Ectodermal cell (in vitro differentiated cells): ENCODE data around the gene ZNF385D.

Source experiments
- H3K27ac ChIP-seq: 2 replicates; pipeline ENCODE4 v1.7.0; 2013; ENCODE audit warnings: mild to moderate bottlenecking, low read depth, low read length; ENCODE audit not compliant: insufficient read depth, poor library complexity, severe bottlenecking
- H3K27me3 ChIP-seq: 2 replicates; pipeline ENCODE4 v1.7.0; 2013; ENCODE audit warnings: mild to moderate bottlenecking, low read length; ENCODE audit not compliant: insufficient read depth, control insufficient read depth, poor library complexity, severe bottlenecking
- H3K36me3 ChIP-seq: one replicate; pipeline ENCODE4 v1.7.0; 2013; ENCODE audit warnings: low read length; ENCODE audit not compliant: control insufficient read depth, insufficient read depth
- H3K4me1 ChIP-seq: one replicate; pipeline ENCODE4 v1.7.0; 2013; ENCODE audit warnings: low read length; ENCODE audit not compliant: control insufficient read depth, insufficient read depth
- H3K4me3 ChIP-seq: 2 replicates; pipeline ENCODE4 v1.7.0; 2013; ENCODE audit warnings: low read depth, low read length, control low read depth; ENCODE audit not compliant: insufficient read depth
- H3K9me3 ChIP-seq: 2 replicates; pipeline ENCODE4 v1.7.0; 2013; ENCODE audit warnings: mild to moderate bottlenecking, low read length, moderate library complexity; ENCODE audit not compliant: control insufficient read depth
- WGBS, 2 experiments: methylation state at CpG; one replicate each; pipeline ENCODE4 v1.1.7; 2013; ENCODE audit warnings: missing lambda C conversion rate in 2 of 2; 5-methylcytosine and 5-hydroxymethylcytosine counted together

ZNF385D gene

GRCh38 chr3:21751886-21752285 lies 876 bp upstream of the ZNF385D start:
- H3K27me3 ChIP-seq: peaks cover 3% of the 10 kb centered on the region
- H3K27ac ChIP-seq: no peak overlapping the region
- WGBS, 2 experiments: 31 to 74% methylated on average over 2 to 3 of the region's 6 CpGs
- H3K9me3 ChIP-seq: no peaks in the 10 kb centered on the region
- no peaks in the 10 kb centered on the region for H3K36me3 ChIP-seq
- H3K4me3 ChIP-seq: no peak overlapping the region
- peaks cover 3% of the 10 kb centered on the region for H3K4me1 ChIP-seq

- no peak overlapping the region for H3K27ac ChIP-seq
These were observed 822 bp downstream of the ZNF385D start for GRCh38 chr3:21750080-21750696.

GRCh38 chr3:21747966-21748555 lies 2.9 kb downstream of the ZNF385D start:
- no peaks in the 10 kb centered on the region for H3K9me3 ChIP-seq
- 90 to 97% methylated on average over 5 of the region's 5 CpGs for WGBS, 2 experiments
- H3K4me3 ChIP-seq: no peak overlapping the region
- H3K36me3 ChIP-seq: no peaks in the 10 kb centered on the region
- peaks cover 3% of the 10 kb centered on the region for H3K27me3 ChIP-seq
- H3K4me1 ChIP-seq: peaks cover 3% of the 10 kb centered on the region
- no peak overlapping the region for H3K27ac ChIP-seq

More at GRCh38 chr3:21750080-21750696, 822 bp downstream of the ZNF385D start:
- Histone ChIP-seq H3K36me3 (no peaks in the 10 kb centered on the region), H3K4me1 (peaks cover 3% of the 10 kb centered on the region), H3K9me3 (no peaks in the 10 kb centered on the region), H3K27me3 (peaks cover 3% of the 10 kb centered on the region), H3K4me3 (peak overlapping the region; percentile 58)
- 46 to 58% methylated on average over 8 of the region's 8 CpGs for WGBS, 2 experiments

- 92 to 93% methylated on average over 3 of the region's 3 CpGs for WGBS, 2 experiments
- Histone ChIP-seq H3K9me3 (no peaks in the 10 kb centered on the region), H3K4me3 (no peak overlapping the region), H3K4me1 (peaks cover 3% of the 10 kb centered on the region), H3K36me3 (no peaks in the 10 kb centered on the region), H3K27me3 (peaks cover 3% of the 10 kb centered on the region), H3K27ac (no peak overlapping the region)
These were observed 3.6 kb downstream of the ZNF385D start for GRCh38 chr3:21747376-21747775.

- Histone ChIP-seq H3K9me3 (no peaks in the 10 kb centered on the region), H3K36me3 (no peaks in the 10 kb centered on the region), H3K27me3 (peaks cover 3% of the 10 kb centered on the region), H3K27ac (no peak overlapping the region), H3K4me3 (no peak overlapping the region), H3K4me1 (no peaks in the 10 kb centered on the region)
- 96% methylated on average over 6 of the region's 6 CpGs for whole genome bisulfite sequencing, 2 experiments
These were observed 5.0 kb downstream of the ZNF385D start for GRCh38 chr3:21745966-21746365.

- H3K4me1 ChIP-seq: no peaks in the 10 kb centered on the region
- H3K27me3 ChIP-seq: no peaks in the 10 kb centered on the region
- H3K36me3 ChIP-seq: no peaks in the 10 kb centered on the region
- WGBS, 2 experiments: 92% methylated on average over 2 of the region's 2 CpGs
- H3K9me3 ChIP-seq: no peaks in the 10 kb centered on the region
- H3K27ac ChIP-seq: no peak overlapping the region
- H3K4me3 ChIP-seq: no peak overlapping the region
These were observed 6.2 kb downstream of the ZNF385D start for GRCh38 chr3:21744793-21745192.

GRCh38 chr3:21738935-21739702 lies 11.9 kb downstream of the ZNF385D start:
- WGBS, 2 experiments: 92 to 95% methylated on average over 14 to 15 of the region's 15 CpGs
- Histone ChIP-seq H3K4me3 (no peak overlapping the region), H3K27ac (no peak overlapping the region), H3K36me3 (no peaks in the 10 kb centered on the region), H3K9me3 (no peaks in the 10 kb centered on the region), H3K27me3 (no peaks in the 10 kb centered on the region), H3K4me1 (no peaks in the 10 kb centered on the region)

- H3K27me3 ChIP-seq: no peaks in the 10 kb centered on the region
- WGBS, 2 experiments: 100% methylated on average over 1 of the region's 1 CpG; no CpG with 5 or more reads in 1 of the 2 experiments
- no peak overlapping the region for H3K27ac ChIP-seq
- H3K9me3 ChIP-seq: no peaks in the 10 kb centered on the region
- H3K36me3 ChIP-seq: no peaks in the 10 kb centered on the region
- no peaks in the 10 kb centered on the region for H3K4me1 ChIP-seq
- no peak overlapping the region for H3K4me3 ChIP-seq
These were observed 12.7 kb downstream of the ZNF385D start for GRCh38 chr3:21738283-21738682.

GRCh38 chr3:21734746-21735145 lies 16.3 kb downstream of the ZNF385D start:
- H3K27me3 ChIP-seq: no peaks in the 10 kb centered on the region
- 84 to 100% methylated on average over 2 to 3 of the region's 3 CpGs for WGBS, 2 experiments

GRCh38 chr3:21729888-21730459 lies 21.0 kb downstream of the ZNF385D start:
- no peak overlapping the region for H3K4me3 ChIP-seq
- H3K9me3 ChIP-seq: no peaks in the 10 kb centered on the region
- no peaks in the 10 kb centered on the region for H3K36me3 ChIP-seq
- no peaks in the 10 kb centered on the region for H3K27me3 ChIP-seq
- 75 to 78% methylated on average over 6 of the region's 6 CpGs for WGBS, 2 experiments
- H3K4me1 ChIP-seq: no peaks in the 10 kb centered on the region
- H3K27ac ChIP-seq: no peak overlapping the region

More at GRCh38 chr3:21734746-21735145, 16.3 kb downstream of the ZNF385D start:
- no peaks in the 10 kb centered on the region for H3K36me3 ChIP-seq
- H3K9me3 ChIP-seq: no peaks in the 10 kb centered on the region
- H3K4me1 ChIP-seq: no peaks in the 10 kb centered on the region
- no peak overlapping the region for H3K4me3 ChIP-seq
- no peak overlapping the region for H3K27ac ChIP-seq
